Activated naive CD4-positive, alpha-beta T cell (primary cell): ENCODE results near the gene ZBTB45.

Experiments used
- DNase-seq, 4 experiments: peaks; one replicate each; lab custom pipeline; 2025; lab: John Stamatoyannopoulos, UW

ZBTB45 gene

DNA sequence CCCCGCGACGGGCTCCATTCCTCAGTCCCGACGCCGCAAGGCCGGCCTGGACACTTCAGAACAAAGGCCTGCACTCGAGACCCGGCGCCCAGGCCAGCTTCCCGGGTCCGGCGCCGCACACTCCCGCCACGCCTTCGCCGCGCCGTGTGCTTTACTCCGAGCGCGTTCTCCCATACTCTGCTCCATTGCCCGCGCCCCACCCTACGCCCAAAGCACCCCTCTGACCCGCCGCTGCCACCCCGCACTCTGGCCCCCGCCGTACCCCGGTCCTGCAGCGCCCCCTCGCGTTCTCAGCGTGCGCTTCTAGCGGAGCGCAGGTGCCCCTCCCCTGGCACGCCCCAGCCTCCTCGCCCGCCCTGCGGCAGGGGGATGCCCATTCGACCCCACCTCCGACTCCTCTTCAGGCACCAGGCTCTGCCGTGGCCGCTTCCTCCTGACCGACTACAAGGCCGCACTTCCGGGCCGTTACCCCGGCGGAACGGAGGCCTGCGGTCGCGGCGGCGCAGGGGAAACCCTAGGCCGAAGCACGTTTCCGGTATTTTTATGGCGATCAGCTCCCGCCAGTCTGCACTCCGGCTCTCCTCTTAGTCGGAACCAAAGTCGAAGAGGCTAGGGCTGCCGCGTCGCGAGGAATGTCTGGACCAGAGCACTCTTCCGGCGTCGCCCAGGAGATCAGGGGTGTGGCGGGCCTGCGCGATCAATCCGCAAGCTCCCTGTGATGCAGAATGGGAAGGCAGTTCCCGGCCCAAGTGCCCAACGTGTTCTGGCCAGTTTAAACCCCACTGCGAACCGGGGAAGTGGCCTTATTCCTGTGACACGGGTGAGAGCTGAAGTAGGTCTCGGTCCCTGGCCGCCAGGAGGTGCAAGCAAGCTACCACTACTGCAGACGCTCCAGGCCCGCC, at the start of gene ZBTB45:
Gene ZBTB45, minus strand, starts transcription at position 456 of the 902 bp plus-strand sequence. CDS start 2,137 bp downstream, outside the sequence.
- peak; percentile 80 to 98 (median 88) for DNase-seq

DNA sequence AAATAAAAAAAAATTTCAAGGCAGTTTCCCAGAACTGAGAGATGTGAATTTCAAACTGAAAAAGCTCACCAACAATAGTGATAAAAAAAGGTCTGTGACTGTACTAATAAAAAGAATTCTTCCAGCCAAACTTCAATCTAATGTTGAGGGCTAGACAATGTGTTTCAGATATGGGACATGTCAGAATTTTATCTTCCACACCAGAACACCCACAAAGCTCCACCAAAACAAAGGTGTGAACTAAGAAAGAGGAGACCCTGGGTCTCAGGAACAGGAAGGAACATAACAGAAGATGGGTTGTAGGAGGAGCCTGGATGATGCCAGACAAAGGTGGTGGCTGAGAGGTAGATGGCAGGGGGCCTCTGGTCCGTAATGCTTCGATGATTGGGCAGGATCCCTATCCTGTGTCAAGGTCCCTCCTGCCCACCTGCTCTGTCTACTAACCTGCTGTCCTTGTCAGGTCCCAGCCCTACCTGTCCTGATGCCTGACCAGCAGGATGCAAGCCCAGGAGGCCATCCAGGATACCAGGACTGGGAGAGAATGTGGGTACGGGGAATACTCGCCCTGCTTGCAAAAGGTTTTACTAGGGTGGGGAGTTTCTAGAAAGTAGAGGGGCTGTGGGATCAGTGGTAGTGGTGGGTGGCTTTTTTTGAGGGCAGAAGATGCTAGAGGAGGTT, 49.0 kb upstream of the ZBTB45 start:
- no peak for DNase-seq

DNA sequence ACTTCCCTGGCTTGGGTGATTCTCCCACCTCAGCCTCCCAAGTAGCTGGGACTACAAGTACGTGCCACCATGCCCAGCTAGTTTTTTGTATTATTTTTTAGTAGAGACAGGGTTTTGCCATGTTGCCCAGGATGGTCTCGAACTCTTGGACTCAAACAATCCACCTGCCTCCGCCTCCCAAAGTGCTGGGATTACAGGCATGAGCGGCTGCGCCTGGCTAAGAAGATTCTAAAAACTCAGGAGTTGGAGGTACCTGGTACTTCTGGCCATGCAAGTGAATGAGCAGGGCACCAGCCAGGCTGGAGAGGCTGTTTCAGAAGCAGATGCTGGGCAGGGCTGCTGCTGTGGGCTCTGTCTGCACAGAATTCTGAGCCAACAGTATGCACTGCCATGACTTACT, 47.4 kb upstream of the ZBTB45 start:
- DNase-seq: no peak

DNA sequence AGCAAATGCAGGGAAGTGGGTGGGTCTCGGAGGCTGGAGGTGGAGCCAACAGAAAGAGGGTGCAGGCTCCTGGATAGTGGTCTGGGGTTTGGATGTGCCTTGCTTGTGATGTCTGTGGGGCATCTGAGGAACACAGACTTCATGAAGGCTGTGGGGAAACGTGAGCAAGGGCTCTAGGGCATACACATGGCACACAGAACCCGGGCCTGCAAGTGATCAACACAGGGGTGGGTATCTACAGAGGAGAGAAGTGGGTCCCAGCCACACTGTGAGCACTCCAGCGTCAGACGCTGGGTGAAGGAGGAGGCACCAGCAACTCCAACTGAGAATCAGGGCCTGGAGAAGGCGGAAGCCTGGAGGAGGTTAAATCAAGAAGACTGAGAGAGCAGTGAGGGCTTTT, 44.2 kb upstream of the ZBTB45 start:
- DNase-seq: no peak

DNA sequence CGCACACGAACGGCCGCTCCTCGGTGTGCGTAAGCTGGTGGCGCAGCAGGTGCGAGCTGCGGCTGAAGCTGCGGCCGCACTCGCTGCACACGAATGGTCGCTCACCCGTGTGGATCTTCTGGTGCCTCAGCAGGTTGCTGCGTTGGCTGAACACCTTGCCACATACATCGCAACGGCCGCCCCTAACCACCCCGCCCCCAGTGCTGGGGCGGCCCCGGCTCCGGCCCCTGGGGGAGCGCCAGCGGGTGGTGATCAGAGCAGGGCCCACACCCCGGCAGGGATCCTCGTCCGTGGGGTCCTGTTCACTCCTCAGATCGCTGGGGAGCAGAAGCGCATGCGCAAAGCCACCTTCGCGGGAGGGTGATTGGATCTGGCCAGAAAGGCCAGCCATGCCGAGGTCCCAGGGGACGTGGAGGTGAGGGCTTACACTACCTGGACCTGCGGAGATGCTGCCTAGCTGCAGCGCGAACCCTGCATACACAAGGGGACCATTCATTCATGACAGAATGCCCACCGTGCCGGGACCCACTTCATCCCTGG, 43.5 kb upstream of the ZBTB45 start:
- DNase-seq: no peak

DNA sequence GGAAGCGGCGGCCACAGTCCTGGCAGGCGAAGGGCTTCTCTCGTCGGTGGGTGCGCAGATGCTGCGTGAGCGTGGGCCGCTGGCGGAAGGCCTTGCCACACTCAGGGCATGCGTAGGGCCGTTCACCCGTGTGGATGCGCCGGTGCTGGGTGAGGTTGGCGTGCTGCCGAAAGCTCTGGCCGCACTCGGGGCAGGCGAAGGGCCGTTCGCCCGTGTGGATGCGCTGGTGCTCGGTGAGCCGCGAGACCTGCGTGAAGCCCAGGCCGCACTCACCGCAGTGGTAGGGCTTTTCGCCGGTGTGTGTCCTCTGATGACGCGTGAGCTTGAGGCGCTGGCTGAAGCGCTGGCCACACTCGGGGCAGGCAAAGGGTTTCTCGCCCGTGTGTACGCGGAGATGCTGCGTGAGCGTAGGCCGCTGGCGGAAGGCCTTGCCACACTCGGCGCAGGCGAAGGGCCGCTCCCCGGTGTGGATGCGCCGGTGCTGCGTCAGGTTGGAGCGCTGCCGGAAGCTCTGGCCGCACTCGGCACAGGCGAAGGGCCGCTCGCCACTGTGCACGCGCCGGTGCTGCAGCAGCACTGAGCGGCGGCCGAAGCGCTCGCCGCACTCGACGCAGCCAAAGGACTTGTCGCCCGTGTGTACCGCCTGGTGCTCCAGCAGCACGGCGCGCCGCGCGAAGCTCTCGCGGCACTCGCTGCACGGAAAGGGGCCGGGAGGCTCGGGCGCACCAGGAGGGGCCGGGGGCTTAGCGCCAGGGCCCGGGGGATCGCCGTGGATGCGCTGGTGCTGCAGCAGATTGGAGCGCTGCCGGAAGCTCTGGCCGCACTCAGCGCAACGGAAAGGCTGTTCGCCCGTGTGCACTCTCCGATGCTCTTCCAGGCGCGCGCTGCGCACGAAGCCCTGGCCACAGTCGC, 42.8 kb upstream of the ZBTB45 start:
- DNase-seq: no peak

DNA sequence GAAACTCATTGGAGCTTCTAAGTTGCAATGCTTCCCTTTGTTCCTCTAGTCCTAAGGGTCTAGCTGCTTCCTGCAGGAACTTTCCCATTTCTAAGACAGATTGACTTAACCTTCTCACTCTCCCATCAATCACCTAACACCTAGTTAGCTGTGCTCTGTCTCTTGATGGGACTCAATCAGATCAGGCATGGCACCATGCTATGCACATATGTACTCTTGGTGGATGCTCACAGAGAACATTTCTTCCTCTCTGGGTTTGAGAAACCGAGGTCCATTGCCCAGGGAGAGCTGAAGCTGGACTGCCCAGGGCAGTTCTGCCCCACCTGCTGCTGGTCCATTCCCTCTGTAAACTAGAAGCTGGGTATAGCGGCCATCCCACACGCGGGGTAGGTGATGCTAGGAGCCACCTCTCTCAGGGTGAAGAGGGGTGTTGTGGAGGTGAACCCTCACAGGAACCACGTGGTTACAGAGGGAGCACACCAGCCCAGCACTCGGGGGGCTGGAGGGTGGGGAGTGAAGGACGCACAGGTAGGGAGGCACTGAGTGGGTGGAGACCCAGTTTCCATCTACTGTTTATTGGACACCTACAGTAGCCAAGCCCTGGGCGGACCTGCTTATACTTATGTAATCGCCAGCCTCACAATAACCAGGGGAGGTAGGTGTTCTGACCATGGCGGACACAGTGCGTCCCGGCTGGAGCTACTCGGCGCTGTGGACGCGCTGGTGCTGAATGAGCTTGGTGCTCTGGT, 41.9 kb upstream of the ZBTB45 start:
- DNase-seq: no peak

DNA sequence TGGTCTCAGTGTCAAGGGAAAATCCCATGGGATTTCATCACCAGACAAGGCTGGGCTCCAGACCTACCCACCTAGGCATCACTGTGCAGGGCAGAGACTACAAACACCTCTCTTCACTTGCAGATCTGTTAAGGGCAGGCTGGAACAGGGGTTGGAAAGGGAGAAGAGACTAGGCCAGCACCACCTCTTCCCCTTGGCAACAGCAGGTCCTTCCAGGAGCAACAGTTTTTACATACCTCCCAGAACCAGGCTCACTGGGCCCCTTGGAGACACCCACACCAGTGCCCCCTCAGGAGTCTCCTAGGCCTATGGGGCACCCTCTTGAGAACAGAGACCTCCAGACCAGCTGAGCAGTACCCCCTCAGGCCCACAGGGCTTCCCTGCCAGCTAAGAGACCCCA, 41.3 kb upstream of the ZBTB45 start:
- DNase-seq: no peak

DNA sequence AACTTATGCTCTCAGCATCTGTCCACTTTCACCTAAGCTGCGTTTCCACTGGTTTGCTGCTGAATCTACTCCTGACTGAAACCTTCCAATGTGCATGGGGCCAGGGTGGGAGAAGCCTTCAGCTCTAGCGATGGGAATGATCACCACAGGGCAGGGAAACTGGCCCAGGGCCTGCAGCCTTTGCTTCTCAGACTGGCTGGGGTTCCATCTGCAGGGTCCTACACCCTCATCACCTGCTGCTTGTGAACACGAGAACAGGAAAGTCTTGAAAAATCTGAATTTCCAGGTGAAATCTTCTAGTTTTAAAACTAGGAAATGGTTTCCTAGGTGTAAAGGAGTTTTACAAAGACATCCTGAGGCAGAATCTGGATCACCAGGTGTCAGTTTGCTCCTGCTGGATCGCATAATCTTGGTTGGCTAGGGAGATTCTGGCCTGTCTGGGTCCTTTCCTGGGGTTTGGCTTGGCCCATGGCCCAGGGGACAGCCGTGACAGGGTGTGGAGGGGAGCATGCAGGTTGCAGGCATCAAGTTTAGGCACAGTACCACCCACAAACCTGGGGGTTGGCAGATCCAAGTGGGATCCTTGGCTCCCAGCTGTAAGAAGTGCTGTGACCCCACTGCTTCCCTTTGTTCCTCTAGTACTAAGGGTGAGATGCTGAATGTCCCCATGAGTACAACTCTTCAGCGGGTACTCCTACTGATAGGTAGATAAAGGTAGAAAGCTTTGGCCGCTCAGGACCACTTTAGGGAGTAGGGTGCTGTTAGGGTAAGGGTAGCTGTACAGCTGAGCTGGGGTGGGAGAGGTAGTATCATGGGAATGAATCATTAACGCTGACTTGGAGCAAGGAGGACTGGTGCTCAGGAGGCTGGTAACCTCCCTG, 40.6 kb upstream of the ZBTB45 start:
- no peak for DNase-seq

DNA sequence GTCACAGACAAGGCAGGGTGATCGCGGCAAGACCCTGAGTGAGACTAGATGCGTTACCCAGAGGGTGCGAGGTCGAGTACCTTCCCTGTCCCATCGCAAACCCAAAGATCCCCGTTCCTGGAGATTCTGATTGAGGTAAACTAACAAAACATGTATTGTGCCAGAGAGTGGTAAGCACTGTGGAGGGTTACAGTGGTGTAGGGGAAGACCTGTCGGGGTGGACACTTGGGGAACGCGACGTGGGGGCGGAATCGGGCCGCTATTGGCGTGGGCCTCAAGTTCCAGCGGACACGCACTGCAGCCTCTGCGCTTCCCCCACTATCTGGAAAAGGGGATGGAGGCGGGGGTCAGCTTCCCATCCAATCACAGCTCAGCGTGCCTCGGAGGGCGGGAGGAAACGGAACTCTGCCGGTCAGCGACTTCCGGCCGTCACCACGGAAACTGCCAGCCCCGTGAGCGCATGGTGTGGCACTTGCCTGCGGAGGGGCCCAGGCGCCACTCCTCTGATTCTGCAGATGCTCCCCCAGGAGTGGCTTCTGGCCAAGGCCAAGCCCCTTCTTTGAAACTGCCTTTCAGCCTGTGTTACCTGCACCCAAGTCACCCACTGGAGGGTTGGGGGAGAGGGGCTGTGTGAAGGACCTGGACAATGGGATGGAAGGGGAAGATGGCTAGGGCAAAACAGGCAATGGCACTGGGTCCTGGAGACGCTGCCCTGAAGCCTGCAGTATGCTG, 39.8 kb upstream of the ZBTB45 start:
- no peak for DNase-seq

DNA sequence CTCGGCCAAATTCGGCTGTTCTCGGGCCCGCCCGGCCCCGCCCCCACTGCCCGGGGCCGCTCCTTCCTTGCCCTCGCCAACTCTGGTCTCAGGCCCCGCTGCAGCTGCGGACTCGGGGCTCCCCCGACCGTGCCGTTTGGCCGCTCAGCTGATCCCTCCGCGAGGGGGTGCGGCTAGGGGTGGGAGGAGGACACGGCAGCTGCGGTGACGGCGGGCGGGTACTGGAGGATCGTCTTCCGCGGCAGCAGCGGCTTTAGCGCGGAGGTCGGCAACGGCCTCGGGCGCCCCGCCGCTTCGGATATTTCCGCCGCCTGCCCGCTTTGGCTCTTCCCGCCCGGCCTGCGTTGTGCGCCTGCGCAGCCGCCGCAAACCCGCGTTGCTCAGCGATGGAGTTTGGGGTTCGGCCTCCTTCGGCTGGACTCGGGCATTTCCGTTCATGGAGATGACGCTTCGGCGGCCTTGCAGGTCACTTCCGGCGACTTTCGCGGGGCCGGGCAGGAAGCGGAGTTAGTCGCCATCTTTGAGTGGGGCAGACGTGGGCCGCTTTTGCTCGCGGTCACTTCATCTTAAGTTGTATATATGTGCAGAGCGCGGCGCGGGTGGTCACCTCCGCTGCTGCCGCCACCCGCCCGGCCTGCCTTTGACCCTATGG, 39.1 kb upstream of the ZBTB45 start:
- no peak for DNase-seq

DNA sequence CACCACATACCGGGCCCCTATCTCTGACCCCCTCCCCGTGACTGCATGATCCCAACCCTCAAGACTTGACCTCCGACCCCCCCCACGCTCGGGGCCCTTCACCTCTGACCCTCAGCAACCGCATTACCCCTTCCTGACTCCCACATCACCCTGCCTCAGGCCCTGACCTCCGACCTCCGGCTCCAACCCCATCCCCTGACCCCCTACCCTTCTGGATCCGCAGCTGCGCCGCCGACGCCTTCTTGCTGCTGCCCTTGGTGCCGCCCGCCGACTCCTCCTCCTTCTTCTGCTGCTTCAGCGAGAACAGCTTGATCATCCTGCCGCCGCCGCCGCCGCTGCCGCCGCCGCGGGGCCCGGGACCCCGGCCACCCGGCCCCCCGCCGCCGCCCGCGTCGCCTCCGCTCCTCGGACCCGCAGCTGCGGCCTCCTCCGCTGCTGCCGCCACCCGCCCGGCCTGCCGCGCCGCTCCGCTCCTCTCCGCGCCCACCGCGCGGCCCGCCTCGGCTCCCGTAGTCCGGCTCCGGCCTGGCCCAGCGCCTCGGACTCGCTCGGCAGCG, 38.5 kb upstream of the ZBTB45 start, which contains the start of gene UBE2M:
Gene UBE2M, minus strand, starts transcription at position 546 of the 557 bp plus-strand sequence. Its CDS starts 230 bp downstream, at position 316.
- DNase-seq: no peak

DNA sequence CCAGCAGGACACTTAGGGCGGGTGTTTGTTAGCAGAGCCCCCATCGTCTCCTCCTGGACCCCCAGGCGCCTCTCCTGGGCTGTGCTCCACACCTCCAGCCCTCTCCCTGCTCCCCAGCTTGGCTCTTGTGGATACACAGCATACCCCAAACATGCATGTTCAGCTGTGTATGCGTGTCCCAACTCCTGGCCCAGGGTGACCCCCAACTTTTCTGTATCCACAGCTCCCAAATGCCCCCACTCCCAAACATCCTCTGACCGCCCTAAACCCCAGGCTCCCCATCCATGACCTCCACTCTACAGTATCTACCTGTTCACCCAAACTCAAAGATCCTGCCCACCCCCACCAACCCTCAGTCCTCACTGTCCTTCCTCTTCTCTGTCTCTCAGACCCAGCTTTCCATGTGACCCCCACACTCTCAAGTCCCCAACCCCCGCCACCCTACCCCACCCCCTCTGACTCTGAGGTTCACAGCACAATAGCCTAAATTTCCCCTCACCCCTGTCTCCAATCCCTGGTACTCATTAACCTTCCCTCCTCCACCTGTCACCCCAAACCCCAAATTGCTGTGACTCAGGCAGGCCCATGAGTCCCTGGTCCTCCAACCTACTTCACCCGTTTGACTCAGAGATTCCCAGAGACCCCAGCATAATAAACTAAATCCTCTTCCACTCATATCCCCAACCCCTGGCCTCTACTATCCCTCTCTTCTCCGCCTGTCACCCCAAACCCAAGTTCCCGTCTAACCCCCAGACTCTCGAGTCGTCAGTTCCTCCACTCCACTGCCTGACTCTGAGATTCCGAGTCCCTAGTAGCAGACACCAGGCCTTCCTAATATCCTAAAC, 37.8 kb upstream of the ZBTB45 start:
- DNase-seq: no peak

DNA sequence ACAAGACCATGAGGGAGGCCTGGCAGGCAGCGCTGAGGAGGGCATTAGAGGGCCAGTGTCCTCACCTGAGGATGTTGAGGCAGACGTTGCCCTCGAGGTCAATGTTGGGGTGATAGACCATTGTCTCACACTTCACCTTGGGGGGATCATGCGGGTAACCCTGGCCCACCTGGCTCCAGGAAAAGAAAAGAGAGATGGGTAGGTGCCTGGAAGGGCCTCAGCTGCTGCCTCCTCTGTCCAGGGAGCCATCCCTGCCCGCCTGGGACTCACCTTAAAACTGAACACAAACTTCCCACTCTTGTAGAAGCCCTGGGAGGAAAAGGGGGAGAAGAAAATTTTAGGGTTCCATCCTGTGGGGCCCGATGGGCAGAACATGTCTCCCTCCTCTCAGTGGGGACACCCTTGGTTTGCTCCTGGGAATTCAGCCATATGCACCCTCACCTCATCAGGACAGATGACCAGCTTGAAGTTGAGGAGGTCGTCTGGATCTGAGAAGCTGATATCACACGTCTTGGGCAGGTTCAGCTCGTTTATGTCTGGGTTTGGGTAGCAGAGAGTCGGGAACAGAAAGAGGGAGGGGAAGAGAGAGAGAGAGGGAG, 37.1 kb upstream of the ZBTB45 start:
- no peak for DNase-seq

DNA sequence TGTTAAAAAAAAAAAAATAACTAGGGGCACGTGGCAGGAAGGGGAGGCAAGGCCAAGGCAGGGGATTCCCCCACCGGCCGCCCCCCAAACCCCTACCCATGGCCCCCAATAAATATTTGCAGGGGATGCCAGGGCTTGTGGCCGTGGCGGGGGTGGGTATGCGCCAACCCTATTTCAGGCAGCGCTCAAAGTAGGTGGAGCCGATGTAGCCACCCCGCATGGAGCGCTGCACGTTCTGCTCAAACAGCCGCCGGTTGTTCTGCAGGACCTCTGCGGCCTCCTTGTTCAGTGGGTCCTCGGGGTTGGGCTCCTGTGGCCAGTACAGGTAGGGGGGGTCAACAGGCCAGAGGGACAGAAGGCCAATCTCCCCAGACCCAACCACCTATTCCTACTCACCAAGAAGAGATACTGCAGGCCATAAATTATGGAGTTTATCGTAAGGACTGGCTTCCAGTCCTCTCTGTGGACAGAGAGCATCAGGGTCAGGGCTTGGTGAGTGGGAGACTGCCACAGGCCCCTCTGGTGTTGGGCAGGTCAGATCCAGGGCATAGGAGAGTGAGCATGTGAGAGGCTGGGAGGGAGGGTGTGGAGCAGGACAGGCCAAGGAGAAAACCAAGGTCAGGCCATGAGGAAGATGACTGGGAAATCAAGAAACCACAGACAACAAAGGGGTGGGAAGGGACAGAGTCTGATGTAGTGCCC, 36.5 kb upstream of the ZBTB45 start:
- no peak for DNase-seq

DNA sequence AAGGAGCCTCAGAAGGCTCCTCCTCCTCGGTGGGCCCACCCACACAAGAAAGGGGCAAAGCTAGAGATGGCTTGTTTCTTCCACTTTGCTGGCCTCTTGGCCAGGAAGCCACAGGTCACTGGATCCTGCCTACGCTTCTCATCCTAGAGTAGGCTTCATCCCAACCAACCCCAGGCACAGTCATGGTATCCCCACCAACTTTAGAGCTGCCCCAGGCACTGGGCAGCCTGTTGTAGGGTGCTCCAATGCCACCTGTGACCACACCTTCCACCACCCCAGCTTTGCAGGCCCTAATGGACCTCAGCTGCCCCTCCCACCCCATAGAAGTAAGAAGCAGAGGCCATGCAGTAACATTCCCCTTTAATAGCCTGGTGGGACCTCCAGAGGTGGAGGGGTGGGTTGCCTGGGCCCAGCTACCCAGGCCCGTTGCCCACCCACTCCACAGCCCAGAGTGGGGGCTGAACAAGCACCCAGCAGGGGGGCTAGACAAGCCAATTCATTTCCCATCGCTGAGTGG, 35.8 kb upstream of the ZBTB45 start:
- no peak for DNase-seq
